ENCODE measurements around the gene FRMPD4. TPM values are rescaled to one million over a fixed set of nuclear protein-coding genes. Genes with fewer than 3 reads are reported as not detected.

FRMPD4 gene
- total RNA-seq, 1 experiment from 2014 or later: 1.4 TPM

GRCh38 chrX:12582649-12583048, 444.4 kb downstream of the FRMPD4 start:
- H3K9me3 Mint-ChIP-seq: no peaks in the 10 kb centered on the region
- H3K4me1 Mint-ChIP-seq: peaks cover 4% of the 10 kb centered on the region; the same call in 1 of the 2 replicates
- POLR2A ChIA-PET: no interaction called here
- TF ChIP-seq NFATC4 (CRISPR knock-in tag; IDR thresholded peaks at IDR 0.05) (no peak), NR2C2 (CRISPR knock-in tag; IDR thresholded peaks at IDR 0.05) (no peak), ZNF512 (CRISPR knock-in tag; IDR thresholded peaks at IDR 0.05; ENCODE audit: borderline replicate concordance) (no peak), PRDM15 (CRISPR knock-in tag; IDR thresholded peaks at IDR 0.05) (no peak), JUN (CRISPR knock-in tag; IDR thresholded peaks at IDR 0.05) (no peak), ERG (CRISPR knock-in tag; IDR thresholded peaks at IDR 0.05) (no peak), HMGXB4 (CRISPR knock-in tag; IDR thresholded peaks at IDR 0.05) (no peak), MAX (CRISPR knock-in tag; IDR thresholded peaks at IDR 0.05) (no peak), FOXK1 (CRISPR knock-in tag; IDR thresholded peaks at IDR 0.05) (no peak), FOXP1 (CRISPR knock-in tag; IDR thresholded peaks at IDR 0.05; ENCODE audit: borderline replicate concordance) (no peak), ZNF416 (CRISPR knock-in tag; IDR thresholded peaks at IDR 0.05) (no peak), ZSCAN18 (CRISPR knock-in tag; IDR thresholded peaks at IDR 0.05) (no peak), ZNF219 (CRISPR knock-in tag; IDR thresholded peaks at IDR 0.05; ENCODE audit: borderline replicate concordance) (no peak), MLX (CRISPR knock-in tag; IDR thresholded peaks at IDR 0.05) (no peak), PREB (CRISPR knock-in tag; IDR thresholded peaks at IDR 0.05; ENCODE audit: borderline replicate concordance) (no peak)
- H3K36me3 Mint-ChIP-seq: no peaks in the 10 kb centered on the region
- H3K27me3 Mint-ChIP-seq (ENCODE audit: low read depth): no peaks in the 10 kb centered on the region
- DNase-seq (ENCODE audit: low spot score): no peak
- H3K27ac Mint-ChIP-seq: no peak overlapping the region
- no peak for ATAC-seq
- H3K4me3 Mint-ChIP-seq: no peak overlapping the region
- CTCF ChIA-PET: no interaction called here

Data from WTC11 (cell line).